ENCODE data around the gene TBL1Y.
"Not testable (repeated sequence)": the region's sequence is repeated elsewhere in the genome, so short reads cannot be mapped to it uniquely, and the experiment has no call there.

TBL1Y gene

DNA sequence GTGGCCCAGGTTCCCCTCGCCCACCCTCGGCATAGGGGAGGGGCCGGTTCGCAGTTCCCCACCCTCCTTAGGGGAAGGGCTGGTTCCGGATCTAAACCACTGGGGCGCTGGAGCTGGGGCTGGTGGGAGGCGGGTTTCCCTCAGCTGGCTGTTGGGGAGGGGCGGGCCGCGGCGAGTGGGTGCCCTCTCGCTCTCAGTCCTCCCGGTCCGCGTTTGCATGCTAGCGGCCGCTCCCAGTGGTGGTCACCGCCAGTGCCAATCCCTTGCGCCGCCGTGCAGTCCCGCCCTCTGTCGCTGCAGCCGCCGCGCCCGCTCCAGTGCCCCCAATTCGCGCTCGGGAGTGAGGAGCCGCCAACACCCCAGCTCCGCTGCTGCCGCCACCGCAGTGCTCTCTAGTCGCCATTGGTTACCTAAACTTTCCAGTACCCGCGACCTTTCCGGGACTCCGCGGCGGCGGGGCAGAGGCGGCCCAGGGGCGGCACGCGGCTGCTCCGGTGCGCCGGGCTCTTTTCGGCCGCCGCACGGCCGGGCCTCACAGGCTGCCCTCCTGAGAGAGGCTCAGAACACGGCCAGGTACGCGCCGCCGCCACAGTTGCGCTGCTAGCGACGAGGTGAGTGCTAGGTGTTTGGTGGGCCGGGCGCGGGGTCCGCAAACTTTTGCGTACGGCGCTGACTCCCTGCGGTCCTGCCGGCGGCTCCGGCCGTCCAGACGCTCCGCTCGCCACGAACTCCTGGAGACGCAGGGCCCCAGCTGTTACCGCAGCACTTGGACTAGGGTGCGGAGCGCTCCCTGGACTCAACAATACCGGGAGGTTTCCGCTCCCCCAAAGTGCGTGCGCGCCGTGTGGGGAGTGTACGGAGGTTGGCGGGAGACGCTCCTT, at the start of gene TBL1Y:
Gene TBL1Y (plus strand): TSS at position 326 of the 881 bp plus-strand sequence. CDS start 114,388 bp downstream, outside the sequence.
- DNase-seq: no peak

GRCh38 chrY:6894496-6894895, 16.0 kb upstream of the TBL1Y start:
- no peak for DNase-seq

DNA sequence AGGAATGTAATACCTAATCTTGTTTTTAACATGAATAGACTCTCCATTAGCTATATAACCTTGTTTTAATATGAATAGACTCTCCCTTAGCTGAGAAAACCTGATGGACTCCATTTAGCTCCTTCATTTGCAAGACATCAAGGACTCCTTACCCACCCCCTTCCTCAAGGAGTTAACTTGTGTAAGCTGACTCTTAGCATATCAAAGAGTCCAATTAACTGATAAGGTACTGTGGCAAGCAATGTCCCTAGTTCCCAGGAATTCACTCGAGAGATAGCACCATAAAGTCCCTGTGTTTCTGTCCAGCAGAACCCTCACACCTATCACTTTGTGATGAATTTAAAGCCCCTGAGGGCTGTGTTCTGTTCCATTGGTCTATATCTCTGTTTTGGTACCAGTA, 15.3 kb upstream of the TBL1Y start:
- no peak for DNase-seq

GRCh38 chrY:6902116-6902515, 8.4 kb upstream of the TBL1Y start:
- not testable (repeated sequence) for DNase-seq

- DNase-seq: no peak
Measured at GRCh38 chrY:6907591-6907990, 2.9 kb upstream of the TBL1Y start.

GRCh38 chrY:6908021-6908420, 2.5 kb upstream of the TBL1Y start:
- not testable (repeated sequence) for DNase-seq

- DNase-seq: no peak
Measured at GRCh38 chrY:6909118-6909521, 1.4 kb upstream of the TBL1Y start.

GRCh38 chrY:6909856-6910255, 641 bp upstream of the TBL1Y start:
- DNase-seq: no peak

DNA sequence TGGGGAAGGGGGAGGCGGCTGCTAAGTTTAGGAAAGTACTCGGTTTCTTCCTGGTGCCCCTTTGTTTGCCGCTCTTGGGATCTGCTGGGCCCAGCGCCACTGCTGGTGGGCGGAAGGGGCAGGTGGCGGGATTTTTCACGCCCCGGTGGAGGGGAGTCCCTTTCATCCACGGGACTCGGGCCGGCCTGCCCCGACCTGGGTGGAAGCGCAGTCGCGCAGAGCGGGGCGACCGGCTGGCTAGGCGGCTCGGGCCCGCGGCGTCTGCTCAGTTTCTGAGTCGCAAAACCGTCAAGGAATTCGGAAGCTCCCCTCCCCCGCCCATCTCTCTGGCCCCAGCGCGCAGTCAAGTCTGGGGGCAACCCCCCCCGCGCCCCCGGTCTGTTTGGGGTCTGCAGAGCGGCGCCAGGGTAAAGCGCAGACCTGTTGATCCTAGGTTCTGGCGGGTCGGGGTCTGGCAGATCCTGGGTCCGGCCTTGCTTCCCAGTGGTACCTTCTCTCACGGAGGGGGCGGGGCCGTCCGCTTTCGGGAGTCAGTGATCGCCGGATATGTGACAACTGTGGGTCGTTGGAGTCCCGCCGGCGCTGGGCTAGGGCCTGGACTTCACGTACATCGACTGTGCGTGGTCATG, 870 bp downstream of the TBL1Y start, which contains the start of gene AMELY:
Gene AMELY (minus strand): TSS at position 500 of the 629 bp plus-strand sequence. CDS start 39,144 bp downstream, outside the sequence.
- no peak for DNase-seq

DNA sequence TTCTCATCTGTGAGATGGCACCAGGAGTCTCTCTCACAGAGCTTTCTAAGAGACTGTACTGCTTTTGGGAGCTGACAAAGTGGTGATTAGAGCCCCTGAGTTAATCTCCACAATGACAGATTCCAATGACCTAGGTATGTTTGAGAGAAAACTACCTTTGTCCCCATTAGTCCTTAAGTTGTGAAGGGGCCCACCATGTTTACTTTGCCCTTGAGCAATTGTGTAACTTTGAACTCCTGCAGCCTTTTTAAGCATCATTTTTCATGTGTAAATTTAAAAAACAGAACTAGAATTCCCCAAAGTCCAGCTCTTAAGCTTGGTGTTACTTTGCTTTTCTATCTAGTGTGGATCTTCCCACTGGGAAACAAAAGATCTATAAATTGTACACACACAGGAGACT, 2.9 kb downstream of the TBL1Y start:
- no peak for DNase-seq

GRCh38 chrY:6921061-6921460, 10.6 kb downstream of the TBL1Y start:
- DNase-seq: no peak

DNA sequence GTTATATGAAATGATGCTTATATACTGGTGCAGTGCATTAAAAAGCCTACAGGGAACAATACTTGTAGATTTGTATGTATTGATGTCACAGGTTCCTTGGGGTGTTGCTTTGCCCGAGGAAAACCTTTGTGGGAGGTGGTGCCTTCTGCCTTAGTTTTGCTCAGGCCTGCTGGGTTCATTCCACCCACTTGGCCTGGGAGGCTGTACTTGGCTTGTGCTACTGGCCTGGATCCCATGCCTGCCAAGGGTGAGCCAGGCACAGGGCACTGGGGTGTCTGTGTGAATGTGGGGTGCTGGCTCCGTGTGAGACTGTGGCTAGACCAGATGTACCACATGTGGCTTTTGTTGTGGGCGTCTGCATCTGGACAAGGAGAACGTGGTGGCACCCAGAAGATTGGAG, 17.8 kb downstream of the TBL1Y start:
- DNase-seq: no peak

DNA sequence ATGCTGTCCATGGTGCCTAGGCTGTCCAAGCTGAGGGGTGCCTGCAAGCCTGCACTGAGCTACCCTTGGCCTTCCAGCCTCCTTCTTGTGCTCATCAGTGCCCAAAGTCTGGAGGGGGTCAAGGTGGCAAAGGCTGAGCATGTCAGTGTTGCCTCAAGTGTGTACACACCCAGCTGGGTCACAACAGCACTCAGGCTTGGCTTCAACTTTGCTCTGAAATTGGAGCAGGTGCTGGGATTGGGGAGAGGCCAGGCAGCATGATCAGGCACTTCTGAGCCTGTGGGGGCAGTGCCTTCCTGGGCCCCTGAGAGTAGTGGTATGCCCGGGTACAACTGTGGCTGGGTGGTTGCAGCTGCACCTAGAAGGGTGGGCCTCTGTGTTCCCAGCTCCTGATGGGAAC, 18.7 kb downstream of the TBL1Y start:
- no peak for DNase-seq

GRCh38 chrY:6931779-6932396, 21.4 kb downstream of the TBL1Y start:
- DNase-seq: no peak

- no peak for DNase-seq
Measured at GRCh38 chrY:6935497-6935896, 25.0 kb downstream of the TBL1Y start.

- no peak for DNase-seq
Measured at GRCh38 chrY:6947695-6948094, 37.2 kb downstream of the TBL1Y start.

DNA sequence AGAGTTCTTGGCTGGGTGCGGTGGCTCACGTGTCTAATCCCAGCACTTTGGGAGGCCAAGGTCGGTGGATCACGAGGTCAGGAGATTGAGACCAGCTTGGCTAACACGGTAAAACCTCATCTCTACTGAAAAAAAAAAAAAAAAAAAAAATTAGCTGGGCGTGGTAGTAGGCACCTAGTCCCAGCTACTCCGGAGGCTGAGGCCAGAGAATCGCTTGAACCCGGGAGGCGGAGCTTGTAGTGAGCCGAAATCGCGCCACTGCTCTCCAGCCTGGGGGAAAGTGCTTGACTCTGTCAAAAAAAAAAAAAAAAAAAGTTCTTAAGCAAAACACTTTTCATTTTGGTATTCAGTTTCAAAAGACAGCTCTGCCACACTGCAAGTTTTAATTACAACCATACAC, 37.9 kb downstream of the TBL1Y start:
- DNase-seq: no peak

- no peak for DNase-seq
Measured at GRCh38 chrY:6949947-6950346, 39.5 kb downstream of the TBL1Y start.

GRCh38 chrY:6964732-6965131, 54.2 kb downstream of the TBL1Y start:
- no peak for DNase-seq

DNA sequence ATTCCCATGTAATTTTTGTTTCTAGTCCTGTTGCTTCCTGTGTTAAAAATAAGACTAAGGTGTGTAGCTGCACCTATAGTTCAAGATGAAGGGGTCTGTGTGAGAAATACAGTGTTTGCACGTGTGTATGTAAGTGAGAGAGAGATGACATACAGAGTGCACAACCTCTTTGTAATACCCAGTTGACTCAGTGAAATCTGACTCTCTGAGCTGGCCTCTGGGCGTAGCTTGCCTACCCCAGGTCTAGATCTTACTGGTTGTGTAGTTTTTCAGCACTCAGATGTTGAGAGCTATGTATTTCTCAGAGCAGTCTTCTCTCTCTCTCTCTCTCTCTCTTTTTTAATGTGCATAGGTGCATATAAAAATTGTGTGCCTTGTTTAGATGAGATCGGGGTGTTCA, 56.0 kb downstream of the TBL1Y start:
- no peak for DNase-seq

- DNase-seq: no peak
Measured at GRCh38 chrY:6967736-6968135, 57.2 kb downstream of the TBL1Y start.

DNA sequence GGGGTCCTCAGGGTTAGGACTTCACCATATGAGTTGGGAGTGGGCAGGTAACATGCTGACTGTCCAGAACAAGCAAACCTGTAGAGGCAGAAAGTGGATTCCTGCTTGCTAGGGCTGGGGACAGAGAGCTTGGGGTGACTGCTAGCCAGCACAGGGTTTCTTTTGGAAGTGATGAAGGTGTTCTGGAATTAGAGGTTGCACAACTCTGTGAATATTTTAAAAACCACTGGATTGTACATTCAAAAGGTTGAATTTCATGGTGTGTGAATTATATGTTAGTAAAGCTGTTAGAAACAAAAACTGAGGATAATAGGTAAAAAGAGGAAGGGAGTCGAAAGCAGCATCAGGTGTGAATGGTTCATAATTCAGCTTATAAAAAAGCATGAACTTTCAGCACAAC, 57.7 kb downstream of the TBL1Y start:
- no peak for DNase-seq

GRCh38 chrY:6972271-6972887, 61.9 kb downstream of the TBL1Y start:
- no peak for DNase-seq
